Measurements from ENCODE around the gene CTDSPL. TPM values are rescaled to one million over a fixed set of nuclear protein-coding genes. Genes with fewer than 3 reads are reported as not detected.
"Not testable (repeated sequence)": the region's sequence is repeated elsewhere in the genome, so short reads cannot be mapped to it uniquely, and the experiment has no call there.

Gene CTDSPL
- total and polyA plus RNA-seq, 2 donors = 36.9 to 58.2 TPM

DNA sequence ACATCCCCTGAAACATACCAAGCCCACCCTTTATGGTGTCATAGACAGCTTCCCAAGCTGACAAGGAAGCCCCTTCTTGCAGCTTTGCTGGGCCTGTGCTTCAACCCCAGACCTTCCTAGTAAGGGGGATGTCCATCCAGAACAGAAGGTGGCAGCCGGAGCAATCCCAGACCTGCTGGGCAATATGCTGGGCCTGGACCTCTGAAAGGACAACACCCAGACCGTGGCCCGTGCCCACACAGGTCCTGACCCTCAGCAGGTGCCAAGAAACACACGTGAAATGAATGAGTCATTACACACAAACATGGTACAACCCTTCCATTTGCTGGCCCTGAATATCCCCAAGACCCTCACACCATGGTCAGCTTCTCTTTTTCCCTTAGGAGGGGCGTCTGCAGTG lies 109.1 kb downstream of the CTDSPL start:
- H3K27ac ChIP-seq (ENCODE audit: low read depth) = no peak overlapping the region
- H3K4me1 ChIP-seq (ENCODE audit: insufficient read depth) = no peaks in the 10 kb centered on the region
- H3K36me3 ChIP-seq (ENCODE audit: insufficient read depth) = no peaks in the 10 kb centered on the region
- DNase-seq (ENCODE audit: extremely low spot score) = no peak
- WGBS = 87% methylated on average over 5 of the region's 5 CpGs
- no peak overlapping the region for H3K4me3 ChIP-seq (ENCODE audit: low read depth, low read length)

DNA sequence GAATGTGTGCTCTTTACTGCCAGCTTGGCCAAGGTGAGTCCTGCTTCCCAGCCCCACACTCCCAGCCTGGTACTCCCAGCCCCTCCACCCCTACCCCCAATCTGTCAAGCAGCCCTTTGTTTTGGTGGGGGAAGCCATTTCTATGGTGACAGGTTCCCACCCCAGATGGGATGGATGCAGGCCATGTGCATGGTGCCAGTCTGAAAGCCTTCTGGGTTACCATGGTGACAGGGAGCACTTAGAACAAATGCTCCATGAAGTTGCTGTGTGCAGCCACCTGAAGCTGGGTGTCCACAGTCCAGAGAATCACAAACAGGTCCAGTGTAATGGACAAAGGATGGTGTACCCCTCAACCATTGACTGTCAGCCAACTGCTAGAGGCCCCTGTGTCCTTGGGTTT lies 109.8 kb downstream of the CTDSPL start:
- Histone ChIP-seq H3K27ac (ENCODE audit: low read depth) (no peak overlapping the region), H3K4me3 (ENCODE audit: low read depth, low read length) (no peak overlapping the region), H3K36me3 (ENCODE audit: insufficient read depth) (no peaks in the 10 kb centered on the region), H3K4me1 (ENCODE audit: insufficient read depth) (no peaks in the 10 kb centered on the region)
- DNase-seq (ENCODE audit: extremely low spot score) = no peak

DNA sequence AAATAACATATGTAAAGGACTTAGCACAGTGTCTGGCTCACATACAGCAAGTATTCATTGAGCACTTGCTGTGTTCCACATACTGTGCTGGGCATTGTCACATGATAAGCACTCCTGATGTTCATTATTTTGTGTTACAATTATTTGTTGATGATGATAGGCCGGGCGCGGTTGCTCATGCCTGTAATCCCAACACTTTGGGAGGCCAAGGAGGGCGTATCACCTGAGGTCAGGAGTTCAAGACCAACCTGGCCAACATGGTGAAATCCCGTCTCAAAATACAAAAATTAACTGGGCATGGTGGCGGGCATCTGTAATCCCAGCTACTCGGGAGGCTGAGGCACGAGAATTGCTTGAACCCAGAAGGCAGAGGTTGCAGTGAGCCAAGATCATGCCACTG lies 110.4 kb downstream of the CTDSPL start:
- H3K4me3 ChIP-seq (ENCODE audit: low read depth, low read length) = not testable (repeated sequence)

DNA sequence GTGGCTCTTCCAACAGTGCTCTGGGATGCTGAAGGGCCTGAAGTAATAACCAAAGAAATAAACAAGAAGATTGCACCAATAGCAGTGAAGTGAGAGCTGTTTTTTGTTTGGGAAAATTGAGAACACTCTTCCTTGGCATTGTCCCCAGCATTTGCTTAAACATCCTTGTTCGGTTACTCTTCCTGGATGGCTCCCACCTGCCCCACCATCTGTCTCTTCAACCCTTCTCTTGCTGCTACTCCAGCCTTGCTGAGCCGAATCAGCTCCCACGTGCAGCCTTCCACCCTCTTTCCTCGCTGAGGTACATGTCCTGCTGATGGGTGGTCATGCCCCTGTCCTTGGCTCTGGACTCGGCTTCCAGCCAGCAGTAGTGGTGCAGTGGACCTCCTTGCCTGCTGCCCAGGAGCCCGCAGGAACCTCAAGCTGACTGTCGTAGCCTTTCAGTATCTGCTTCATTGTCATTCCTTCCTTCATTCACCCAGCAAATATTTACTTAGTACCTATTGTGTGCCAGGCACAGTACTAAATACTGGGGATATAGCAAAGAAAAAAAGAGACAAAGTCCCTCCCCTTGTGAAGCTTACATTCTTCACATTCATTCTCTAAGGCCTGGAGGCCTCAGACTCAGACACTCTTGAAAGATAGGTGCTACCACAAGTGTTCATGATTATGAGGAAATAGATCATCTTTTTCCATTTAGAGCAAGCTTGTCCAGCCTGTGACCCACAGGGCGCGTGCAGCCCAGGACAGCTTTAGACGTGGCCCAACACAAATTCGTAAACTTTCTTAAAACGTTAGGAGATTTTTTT lies 111.8 kb downstream of the CTDSPL start:
- 74% methylated on average over 12 of the region's 12 CpGs for WGBS
- H3K27ac ChIP-seq (ENCODE audit: low read depth) = no peak overlapping the region
- DNase-seq (ENCODE audit: extremely low spot score) = no peak

More for the DNA sequence above, 110.4 kb downstream of the CTDSPL start:
- H3K36me3 ChIP-seq (ENCODE audit: insufficient read depth); DNase-seq (ENCODE audit: extremely low spot score); H3K4me1 ChIP-seq (ENCODE audit: insufficient read depth); H3K27ac ChIP-seq (ENCODE audit: low read depth): not testable (repeated sequence)
- 96% methylated on average over 8 of the region's 8 CpGs for whole genome bisulfite sequencing

DNA sequence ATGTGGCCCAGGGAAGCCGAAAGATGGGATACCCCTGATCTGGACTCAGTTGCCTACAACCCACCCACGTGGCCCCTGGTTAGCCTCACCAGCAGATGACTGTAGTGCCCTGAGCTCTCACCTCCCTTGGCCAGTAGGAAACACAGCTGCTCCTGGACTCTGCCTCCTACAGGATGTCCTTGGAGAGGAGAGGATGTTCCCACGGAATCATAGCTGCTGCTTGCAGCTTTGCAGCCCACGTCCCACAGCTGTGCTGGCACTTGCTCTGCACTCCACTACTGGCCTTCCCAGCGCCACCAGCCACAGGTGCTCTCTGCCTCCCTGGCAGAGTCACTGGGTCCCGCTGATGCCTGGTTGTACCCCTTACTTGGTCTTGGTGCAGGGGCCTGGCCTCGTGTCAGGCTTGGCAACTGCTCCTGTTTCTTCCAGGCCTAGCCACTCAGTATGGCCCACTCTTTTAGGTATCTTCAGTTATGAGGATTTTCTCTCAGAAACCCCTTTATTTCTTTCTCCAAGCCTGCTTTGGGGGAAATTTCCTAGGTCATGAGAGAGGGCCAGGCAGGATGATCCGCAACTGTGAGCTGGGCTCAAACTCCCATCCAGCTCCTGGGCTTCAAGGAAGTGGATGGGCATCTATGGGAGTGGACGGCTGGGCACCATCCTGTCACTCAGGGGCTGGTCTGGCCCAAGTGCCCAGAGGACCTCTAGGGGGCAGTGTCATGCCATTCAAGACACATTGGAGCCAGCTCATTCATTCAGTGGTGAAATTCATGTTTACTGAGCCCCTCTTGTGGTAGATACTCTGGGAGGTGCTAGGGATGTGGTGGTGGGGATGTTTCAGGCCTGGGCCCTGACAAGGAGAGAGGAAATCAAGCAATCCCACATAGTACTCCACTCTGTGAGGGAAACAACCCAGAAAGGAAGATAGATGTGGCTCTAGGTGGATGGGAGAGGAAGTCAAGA lies 112.7 kb downstream of the CTDSPL start:
- Histone ChIP-seq H3K27ac (ENCODE audit: low read depth) (no peak overlapping the region), H3K4me3 (ENCODE audit: low read depth, low read length) (no peak overlapping the region), H3K4me1 (ENCODE audit: insufficient read depth) (no peaks in the 10 kb centered on the region), H3K36me3 (ENCODE audit: insufficient read depth) (no peaks in the 10 kb centered on the region)
- WGBS = 72% methylated on average over 9 of the region's 9 CpGs
- DNase-seq (ENCODE audit: extremely low spot score) = no peak

More for the DNA sequence above, 111.8 kb downstream of the CTDSPL start:
- Histone ChIP-seq H3K4me1 (ENCODE audit: insufficient read depth) (no peaks in the 10 kb centered on the region), H3K4me3 (ENCODE audit: low read depth, low read length) (no peak overlapping the region), H3K36me3 (ENCODE audit: insufficient read depth) (no peaks in the 10 kb centered on the region)

DNA sequence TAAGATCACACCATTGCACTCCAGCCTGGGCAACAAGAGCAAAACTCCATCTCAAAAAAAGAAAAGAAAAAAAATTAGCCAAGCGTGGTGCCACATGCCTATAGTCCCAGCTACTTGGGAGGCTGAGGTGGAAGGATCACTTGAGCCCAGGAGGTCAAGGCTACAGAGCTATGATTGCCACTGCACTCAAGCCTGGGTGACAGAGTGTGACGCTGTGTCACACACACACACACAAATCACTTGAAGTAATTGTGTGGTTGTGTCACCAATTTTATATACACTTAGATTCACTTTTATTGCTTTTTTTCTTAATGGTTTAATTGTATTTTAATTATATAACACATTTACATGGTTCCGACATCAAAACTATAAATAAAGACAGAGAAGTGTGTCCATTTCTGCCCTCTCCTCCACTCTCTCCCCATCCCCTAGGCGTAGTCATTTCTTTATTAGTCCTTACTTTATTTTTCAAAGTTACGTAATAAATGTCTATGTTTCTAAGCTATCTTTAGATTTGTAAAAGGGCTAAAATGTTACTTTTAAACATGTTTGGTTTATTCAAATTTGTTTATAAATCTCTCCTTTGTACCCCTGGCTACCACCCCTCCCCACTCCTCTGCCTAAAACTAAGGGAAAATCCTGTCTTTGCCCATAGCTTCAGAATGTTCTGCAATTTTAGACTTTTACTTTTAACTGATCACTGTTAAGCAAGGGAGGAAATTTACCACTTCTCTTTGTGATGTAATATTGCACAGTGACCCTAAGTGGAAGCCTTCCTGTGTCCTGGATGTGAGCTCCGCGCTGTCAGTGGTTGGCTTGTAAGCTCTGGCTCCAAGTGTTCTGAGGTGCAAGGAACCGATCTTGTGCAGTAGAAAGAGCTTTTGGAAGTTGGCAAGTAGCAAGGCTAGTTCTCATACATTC lies 118.1 kb downstream of the CTDSPL start:
- DNase-seq (ENCODE audit: extremely low spot score) = no peak
- Histone ChIP-seq H3K36me3 (ENCODE audit: insufficient read depth) (no peaks in the 10 kb centered on the region), H3K4me1 (ENCODE audit: insufficient read depth) (no peaks in the 10 kb centered on the region), H3K27ac (ENCODE audit: low read depth) (no peak overlapping the region), H3K4me3 (ENCODE audit: low read depth, low read length) (no peak overlapping the region)
- 92% methylated on average over 8 of the region's 8 CpGs for WGBS

DNA sequence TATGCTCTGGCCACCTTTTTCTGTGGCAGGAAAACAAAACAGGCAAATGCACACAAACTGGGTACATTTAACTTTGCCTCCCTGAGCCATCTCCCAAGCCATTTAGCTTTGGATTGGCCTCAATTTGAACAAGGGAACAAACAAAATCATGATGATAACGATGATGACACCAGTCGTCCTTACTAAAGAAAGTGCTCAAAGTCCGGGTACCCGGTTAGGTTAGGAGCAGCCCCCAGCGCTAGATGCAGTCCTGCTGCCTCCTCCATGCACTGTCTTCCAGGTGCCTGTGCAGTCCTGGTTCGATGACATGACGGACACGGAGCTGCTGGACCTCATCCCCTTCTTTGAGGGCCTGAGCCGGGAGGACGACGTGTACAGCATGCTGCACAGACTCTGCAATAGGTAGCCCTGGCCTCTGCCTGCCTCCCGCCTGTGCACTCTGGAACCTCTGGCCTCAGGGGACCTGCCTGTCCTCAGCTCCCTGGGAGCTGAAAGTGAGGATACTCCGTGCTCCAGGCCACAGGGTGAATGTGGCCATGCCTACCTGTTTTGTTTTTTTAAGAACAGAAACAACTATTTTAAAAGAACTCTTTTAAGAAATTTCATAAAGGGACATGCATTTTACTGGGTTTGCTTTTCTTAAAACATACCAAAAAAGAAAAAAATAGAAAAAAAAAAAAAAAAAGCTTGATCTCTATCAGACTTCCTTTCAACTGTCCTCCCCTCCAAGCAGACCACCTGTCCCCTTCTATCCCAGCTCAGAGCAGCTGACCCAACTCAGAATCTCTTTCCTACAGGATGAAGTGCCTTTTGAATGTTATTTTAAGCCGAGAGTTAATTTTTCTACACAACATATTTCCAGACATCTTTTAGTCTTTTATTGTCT lies 119.0 kb downstream of the CTDSPL start:
- no peak overlapping the region for H3K27ac ChIP-seq (ENCODE audit: low read depth)
- 90% methylated on average over 14 of the region's 14 CpGs for WGBS
- no peaks in the 10 kb centered on the region for H3K36me3 ChIP-seq (ENCODE audit: insufficient read depth)
- no peaks in the 10 kb centered on the region for H3K4me1 ChIP-seq (ENCODE audit: insufficient read depth)
- no peak overlapping the region for H3K4me3 ChIP-seq (ENCODE audit: low read depth, low read length)
- DNase-seq (ENCODE audit: extremely low spot score) = no peak

DNA sequence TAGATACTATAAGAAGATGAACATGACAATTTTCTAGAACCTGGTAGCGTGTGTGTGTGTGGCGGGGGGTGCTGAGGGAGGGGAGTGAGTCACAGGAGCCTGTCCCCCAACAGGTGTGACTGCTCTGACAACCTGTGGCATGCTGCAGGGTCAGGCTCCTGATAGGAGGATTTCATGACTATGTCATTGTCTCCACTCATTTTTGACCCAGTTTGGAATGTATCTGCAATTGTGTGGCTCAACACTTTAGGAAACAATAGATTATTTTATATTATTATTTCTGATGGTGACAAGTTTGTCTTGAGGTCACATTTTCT lies 119.6 kb downstream of the CTDSPL start:
- no peak overlapping the region for H3K4me3 ChIP-seq (ENCODE audit: low read depth, low read length)
- WGBS = 92% methylated on average over 2 of the region's 2 CpGs
- no peaks in the 10 kb centered on the region for H3K4me1 ChIP-seq (ENCODE audit: insufficient read depth)
- DNase-seq (ENCODE audit: extremely low spot score) = no peak
- H3K27ac ChIP-seq (ENCODE audit: low read depth) = no peak overlapping the region
- no peaks in the 10 kb centered on the region for H3K36me3 ChIP-seq (ENCODE audit: insufficient read depth)

DNA sequence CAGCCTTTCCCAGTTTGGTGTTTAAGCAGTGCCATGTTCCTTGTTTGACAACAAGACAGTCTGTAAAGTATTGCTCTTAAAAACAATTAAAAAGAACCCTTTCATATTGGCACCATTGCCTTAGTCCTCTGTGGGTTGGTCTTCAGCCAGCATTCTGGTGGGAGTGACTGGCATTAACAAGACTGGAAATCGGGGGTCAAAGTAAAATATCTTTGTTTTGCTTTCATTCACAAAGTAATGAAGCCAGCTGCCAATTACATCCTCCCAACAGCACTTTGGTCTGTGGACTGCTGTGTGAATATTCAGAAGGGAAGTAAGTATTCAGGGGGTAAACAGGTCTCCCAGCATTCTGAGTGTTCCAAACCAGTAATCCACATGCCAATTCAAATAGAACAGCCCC lies 120.7 kb downstream of the CTDSPL start:
- 63% methylated on average over 1 of the region's 1 CpG for WGBS
- H3K27ac ChIP-seq (ENCODE audit: low read depth) = no peak overlapping the region
- no peak for DNase-seq (ENCODE audit: extremely low spot score)
- H3K36me3 ChIP-seq (ENCODE audit: insufficient read depth) = no peaks in the 10 kb centered on the region
- H3K4me1 ChIP-seq (ENCODE audit: insufficient read depth) = no peaks in the 10 kb centered on the region
- no peak overlapping the region for H3K4me3 ChIP-seq (ENCODE audit: low read depth, low read length)

DNA sequence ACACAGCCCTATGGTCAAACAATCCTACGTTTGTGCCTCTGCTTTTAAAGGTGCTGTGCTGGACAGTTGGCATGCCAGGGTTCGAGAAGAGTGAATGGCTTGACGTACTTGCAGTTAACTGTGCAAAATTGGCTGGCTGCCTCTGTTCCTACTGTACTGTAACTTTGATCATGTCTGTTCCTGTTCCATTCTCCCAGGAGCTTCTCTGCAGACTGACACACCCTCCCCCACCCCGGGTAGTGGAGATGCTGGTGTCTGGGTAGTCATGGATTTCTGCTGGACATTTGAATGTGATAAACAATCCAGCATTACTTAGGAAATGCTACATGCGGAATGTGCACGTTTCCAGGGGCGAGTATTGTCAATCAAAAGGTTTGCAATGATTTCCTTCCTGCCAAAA lies 122.4 kb downstream of the CTDSPL start:
- Histone ChIP-seq H3K4me3 (ENCODE audit: low read depth, low read length) (no peak overlapping the region), H3K4me1 (ENCODE audit: insufficient read depth) (no peaks in the 10 kb centered on the region), H3K27ac (ENCODE audit: low read depth) (no peak overlapping the region), H3K36me3 (ENCODE audit: insufficient read depth) (no peaks in the 10 kb centered on the region)
- 77% methylated on average over 7 of the region's 7 CpGs for WGBS
- no peak for DNase-seq (ENCODE audit: extremely low spot score)

DNA sequence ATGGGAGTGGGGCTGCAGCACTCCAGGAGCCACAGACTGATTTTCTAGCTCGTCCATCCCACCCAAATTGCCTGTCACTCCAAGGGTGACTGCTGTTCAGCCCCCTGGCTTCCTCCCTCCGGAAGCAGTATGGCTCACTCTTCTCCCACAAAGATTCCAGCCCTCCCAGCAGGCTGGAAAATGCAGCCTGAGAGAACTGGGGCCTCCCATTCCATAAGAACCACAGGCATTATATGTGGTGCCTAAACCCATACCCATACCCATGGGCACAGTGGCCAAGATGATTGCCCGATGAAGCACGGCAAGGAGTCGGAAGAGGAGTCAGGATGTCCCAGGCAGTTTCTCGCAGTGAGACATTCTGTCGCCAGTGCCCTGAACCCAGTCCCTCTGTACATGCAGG lies 122.9 kb downstream of the CTDSPL start:
- no peaks in the 10 kb centered on the region for H3K4me1 ChIP-seq (ENCODE audit: insufficient read depth)
- DNase-seq (ENCODE audit: extremely low spot score) = no peak
- 94% methylated on average over 7 of the region's 7 CpGs for WGBS
- no peaks in the 10 kb centered on the region for H3K36me3 ChIP-seq (ENCODE audit: insufficient read depth)
- H3K27ac ChIP-seq (ENCODE audit: low read depth) = no peak overlapping the region
- H3K4me3 ChIP-seq (ENCODE audit: low read depth, low read length) = no peak overlapping the region

DNA sequence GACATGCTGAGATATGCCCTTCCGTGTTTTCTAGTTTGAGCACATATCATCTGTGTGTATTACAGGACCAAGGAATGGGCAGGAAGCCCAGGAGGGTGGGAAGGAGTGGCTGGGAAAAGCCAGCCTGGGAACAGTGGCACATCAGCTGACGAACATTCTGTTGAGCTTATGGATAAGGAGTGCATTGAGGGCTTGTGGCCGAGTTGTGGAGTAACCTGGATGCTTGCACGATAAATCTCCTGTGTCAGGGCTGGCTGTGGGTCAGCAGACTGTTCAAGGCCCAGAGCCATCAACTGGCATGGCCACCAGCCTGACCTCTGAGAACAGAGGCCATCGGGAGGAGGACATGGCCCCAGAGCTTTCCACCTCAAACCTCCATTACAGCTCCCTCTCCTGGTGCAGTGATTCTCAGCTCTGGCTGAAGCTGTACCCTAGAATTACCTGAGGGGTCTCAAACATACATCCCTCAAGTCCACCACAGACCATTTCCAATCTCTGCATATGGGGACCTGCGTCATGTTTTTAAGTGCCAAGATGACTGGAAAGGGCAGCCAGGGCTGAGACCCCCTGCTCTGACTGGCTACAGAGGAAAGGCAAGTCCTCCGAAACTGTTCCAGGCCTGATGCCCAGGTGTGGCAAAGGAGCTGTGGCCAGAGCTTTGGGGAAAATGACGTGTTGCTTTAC lies 124.1 kb downstream of the CTDSPL start:
- Histone ChIP-seq H3K36me3 (ENCODE audit: insufficient read depth) (no peaks in the 10 kb centered on the region), H3K4me1 (ENCODE audit: insufficient read depth) (no peaks in the 10 kb centered on the region), H3K27ac (ENCODE audit: low read depth) (no peak overlapping the region), H3K4me3 (ENCODE audit: low read depth, low read length) (no peak overlapping the region)
- WGBS = 64% methylated on average over 8 of the region's 8 CpGs
- DNase-seq (ENCODE audit: extremely low spot score) = no peak
